ENCODE results near the gene LDLRAD3. TPM values are rescaled to one million over a fixed set of nuclear protein-coding genes. Genes with fewer than 3 reads are reported as not detected.

The LDLRAD3 gene
- polyA plus RNA-seq, 10 donors, result 20.7 to 27.0 (median 23.5) TPM

DNA sequence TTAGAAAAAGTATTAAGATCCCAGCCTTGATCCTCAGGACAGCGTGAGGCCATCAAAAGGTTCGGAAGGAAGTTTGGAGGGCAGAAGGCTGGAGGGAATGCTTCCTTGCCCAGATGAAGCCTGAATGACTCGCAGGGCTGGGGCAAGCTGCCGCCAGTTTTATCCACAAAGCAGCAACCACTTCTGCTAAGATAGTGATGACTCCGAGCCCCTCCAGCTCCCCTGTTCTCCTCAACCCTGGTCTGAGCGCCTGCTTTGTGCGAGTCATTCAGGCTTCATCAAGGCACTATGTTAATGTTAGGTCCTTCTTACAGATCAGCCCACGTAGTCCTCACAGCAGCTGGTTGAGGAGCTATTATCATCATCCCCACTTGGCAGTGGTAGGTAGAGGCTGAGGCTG, 186.5 kb downstream of the LDLRAD3 start:
- DNase-seq, result no peak

DNA sequence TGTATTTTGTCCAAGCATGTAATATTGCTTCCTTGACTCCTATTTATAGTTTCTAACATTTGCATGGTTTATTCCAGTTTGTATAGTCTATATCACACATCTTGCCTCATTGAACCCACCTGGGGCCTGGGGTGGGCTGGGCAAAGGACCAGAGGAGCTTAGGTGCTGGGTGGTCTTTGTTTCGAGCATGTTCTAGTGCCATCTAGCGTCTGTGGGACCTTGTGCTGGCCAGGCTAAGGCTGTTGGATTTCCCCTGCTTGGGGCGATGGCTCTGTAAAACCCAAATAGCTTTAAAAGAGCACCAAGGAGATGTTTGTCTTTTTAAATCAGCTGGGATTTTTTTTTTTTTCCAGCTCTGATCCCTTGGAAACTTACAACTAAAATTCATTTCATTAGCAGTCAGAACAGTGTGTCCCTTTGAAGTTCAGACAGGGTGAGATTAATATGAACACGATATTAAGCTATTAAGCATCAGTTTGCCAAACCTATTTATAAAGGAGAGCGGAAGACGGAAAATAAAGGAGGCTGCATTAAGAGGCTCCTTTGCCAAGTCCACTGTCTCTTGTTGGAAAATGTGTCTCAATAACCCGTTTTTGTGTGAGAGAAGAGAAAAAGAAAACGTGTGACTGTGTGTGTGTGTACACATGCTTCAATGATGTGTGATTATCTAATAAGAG, 188.0 kb downstream of the LDLRAD3 start:
- peak in 2 of 3 donors; percentile 75 to 83 for DNase-seq

DNA sequence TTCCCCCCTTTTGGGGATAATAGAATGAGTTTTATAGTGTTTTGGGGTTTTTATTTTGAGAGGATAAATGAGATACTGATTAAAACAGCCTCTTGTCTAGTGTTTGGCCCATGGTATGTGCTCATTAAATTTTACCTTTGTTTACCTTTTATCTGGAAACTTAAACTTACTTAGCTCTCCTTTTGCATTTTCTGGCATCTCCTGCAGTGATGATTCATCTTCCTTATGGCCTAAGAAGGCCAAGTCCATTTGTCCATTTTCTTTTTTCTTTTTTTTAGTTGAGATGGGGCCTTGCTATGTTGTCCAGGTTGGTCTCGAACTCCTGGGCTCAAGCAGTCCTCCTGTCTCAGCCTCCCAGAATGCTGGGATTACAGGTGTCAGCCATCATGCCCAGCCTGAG, 189.1 kb downstream of the LDLRAD3 start:
- no peak for DNase-seq

DNA sequence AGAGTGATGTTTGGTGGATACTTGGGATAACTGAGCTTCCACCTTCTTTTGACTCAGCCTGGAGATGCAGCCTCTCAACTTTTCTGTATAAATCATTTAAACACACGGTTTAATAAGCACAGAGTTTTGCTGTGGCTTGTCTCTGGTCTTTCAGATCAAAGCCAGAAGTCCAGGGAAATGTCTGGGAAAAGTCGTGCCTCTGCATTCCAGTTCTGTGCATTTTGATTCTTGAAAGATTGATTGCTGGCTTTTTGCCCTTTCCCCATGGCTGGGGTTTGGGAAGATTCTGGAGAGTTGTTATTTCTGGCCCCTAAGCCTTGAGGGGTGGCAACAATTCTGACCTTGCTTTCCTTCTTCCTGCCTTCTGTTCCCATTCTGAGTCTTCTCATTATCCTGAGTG, 191.2 kb downstream of the LDLRAD3 start:
- DNase-seq, result no peak

DNA sequence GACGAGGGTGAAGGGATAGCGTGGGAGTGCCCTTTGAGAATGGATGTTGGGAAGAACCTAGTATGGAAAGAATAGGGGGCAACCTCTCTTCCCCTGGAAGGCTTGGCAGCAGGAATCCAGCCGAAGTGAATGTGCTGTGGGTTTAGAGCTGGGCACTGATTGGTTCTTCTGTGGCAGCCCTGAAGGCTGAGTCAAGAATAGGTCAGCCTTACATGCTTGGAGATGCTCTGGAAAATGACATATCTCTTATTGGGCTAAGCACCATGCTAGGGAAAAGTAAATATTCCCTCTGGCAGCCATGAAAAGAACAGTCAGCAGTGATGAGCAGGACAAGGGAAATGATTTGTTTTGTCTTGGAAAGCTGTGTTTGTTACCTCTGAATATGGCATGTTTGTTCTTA, 195.9 kb downstream of the LDLRAD3 start:
- DNase-seq, result no peak

DNA sequence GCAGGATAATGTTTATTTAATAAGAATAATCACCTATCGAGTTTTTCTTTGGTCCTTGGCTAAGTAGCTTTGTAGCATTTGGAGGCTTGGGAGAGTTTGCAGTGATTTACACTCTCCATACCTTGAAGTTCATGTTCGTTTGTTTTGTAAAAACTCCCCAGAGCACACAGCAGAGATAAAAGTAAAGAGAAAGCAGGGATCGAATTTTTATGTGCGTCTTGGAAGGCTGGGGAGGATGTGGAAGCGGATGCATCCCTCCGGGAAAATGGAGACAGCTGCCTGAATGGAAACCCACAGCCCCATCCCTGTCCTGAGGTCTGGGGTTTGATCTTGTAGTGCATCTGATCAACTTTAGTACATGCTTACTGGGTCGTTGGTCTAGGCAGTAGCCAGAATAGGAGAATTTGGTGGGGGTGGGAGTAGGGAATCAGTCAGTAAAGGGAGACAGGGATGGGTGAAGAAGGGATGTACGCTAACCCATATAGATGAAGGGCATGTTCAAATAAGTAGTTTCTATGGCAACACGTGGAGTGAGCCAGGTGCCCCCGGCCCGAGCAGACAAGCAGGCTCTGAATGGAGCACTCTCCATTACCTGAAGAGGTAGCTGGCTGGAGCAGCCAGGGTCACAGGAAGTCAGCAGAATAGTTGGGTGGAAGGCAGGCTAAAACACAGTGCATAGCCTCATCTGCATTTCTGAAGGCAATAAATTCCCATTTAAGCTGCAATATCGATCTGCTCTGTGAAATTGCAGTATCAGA, 197.5 kb downstream of the LDLRAD3 start:
- peak in 1 of 3 donors; percentile 46 for DNase-seq

DNA sequence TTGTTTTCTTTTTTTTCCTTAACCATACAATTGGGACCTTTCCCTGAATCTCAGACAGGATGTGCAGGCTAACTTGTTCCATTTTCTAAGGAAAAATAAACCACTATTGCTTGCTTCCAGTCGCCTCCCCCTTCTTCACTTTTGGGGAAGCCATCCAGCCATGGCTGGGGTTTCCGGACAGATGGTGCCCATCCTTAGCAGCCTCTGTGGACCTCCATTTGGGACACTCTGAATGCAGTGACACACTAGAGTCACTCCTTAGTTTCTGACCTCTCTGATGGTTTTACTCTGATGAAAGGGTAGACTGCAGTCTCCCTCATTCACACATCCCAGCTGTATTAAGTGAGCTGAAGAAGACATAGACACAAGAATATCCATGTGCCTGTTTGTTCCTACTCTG, 198.1 kb downstream of the LDLRAD3 start:
- no peak for DNase-seq

DNA sequence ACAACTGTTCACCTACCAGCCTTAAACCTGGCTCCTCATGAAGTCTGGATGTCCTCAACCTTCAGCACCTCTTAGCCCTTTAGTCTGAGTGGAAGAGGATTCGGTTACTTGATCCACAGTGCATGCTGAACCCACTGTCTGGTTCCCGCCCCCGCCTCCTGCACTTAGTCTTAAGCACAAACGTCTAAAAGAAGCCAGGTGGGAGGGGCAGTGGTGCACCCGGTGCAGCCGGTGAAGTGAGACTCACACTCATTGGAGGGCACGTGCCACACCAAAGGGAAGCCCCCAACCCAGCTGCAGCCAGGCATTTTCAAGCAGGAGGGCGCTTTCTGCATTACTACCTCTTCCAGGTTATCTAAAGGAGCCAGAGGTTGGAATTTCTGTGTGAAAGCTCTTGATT, 198.6 kb downstream of the LDLRAD3 start:
- DNase-seq, result no peak

DNA sequence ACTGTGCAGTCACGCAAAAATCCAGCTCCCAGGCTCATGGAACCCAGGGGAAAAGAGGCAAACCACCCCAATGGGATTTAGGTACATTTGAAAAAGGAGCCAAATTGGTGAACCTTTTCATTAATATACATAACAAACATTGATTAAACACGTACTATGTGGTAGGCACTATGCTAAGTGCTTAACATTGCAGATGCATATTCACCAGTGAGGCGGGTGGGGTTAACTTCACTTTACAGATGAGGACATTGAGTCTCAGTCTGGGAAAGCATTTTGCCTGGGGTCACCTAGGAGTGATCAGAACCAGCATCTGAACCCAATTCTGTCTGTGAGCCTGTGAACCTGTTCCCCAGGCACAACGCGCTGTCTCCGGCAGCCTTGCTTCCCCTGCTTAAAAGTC, 199.0 kb downstream of the LDLRAD3 start:
- DNase-seq, result no peak

DNA sequence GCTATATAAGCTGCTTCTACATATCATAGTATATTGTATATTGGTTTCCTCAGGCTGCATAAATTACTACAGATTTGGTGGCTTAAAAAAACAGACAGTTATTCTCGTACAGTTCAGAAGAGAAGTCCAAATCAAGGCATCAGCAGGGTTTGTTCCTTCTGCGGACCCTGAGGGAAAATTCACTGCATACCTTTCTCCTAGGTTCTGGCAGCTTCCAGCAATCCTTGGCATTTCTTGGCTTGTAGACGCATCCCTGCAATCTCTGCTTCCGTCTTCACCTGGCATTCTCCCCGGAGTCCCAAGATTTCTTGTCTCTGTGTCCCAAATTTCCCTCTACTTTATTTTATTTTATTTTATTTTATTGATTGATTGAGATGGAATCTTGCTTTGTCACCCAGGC, 202.6 kb downstream of the LDLRAD3 start:
- no peak for DNase-seq

DNA sequence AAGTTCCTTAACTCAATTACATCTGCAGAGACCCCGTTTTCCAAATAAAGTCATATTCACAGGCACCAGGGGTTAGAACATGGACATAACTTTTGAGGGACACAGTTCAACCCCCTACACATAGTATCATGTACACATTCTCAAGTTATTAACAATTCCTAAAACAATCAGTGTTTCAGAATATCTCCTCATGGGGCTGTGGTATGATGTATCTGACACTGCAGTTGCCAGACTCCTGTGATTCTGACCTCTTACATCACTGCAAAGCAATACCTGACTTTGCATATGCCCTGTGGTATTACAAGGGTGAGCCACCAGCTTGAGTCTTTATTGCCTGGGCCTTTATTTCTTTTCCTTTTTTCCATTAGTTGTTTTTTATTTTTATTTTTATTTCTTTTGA, 203.6 kb downstream of the LDLRAD3 start:
- DNase-seq, result no peak

DNA sequence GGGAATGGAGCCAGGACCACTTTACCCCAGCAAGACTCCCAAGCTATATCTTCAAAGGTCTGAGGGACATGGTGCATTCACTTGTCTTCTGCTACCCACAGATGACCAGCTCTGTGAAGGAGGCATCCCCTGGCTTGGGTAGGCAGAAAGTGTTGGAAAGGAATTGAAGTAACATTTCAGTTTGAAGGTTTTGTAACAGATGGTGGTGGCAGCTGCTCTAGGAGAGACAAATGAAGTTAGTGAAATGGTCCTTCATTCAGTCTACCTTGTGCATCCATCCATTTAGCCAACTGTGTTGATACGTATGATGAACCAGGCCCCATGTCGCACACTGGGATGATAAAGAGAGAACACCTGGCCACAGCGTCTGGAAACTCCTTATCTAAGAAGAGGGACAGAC, 204.8 kb downstream of the LDLRAD3 start:
- DNase-seq, result no peak

DNA sequence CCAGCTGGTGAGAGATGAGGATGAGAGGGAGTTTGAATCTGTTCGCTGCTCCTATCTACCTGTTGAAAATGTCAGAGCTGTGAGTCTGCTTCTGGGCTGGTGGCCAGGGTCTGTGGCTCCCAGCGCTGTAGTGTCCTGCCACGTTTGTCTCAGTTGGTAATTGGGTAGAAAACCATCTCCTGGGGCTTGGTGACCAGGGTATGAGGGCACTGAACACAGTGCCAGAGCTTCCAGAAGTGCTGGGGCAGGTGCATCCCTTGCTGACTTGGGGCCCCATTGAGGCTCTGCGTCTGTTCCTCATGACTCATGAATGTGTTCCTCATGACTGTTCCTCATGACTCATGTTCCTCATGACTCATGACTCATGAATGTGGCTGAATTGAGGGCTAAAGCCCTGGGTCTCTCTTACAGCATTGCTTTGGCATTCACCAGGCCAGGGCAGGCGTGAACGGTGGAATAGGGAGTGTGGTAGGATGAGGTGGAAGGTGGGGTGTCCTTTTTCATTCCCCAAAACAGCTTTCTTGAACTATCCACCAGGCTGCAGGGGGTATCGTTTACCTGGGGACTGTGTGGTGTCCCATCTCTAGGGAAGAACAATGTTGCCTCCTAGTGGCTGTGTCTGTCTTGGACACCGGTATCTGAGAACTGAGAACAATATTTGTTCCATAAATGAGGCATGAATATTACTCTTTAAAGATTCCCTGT, 205.8 kb downstream of the LDLRAD3 start:
- peak in 2 of 3 donors; percentile 63 to 97 for DNase-seq

DNA sequence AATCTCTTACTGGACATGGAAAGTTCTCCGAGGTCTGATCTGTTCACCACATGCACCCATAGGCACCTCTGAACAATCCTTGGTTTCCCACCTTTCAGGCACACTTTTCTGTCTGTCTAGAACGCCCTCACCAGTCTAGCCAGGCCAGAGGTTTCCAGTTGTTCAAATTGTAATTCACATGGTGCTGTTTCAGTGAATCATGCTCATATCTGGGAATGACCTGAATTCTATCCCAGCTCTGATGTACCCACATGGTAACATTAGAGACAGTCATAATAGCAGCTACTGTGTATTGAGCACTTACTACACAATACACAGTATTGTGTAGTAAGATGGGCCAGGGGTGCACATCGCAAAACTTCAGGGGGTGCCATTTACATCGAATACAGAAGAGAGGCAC, 207.1 kb downstream of the LDLRAD3 start:
- no peak for DNase-seq

DNA sequence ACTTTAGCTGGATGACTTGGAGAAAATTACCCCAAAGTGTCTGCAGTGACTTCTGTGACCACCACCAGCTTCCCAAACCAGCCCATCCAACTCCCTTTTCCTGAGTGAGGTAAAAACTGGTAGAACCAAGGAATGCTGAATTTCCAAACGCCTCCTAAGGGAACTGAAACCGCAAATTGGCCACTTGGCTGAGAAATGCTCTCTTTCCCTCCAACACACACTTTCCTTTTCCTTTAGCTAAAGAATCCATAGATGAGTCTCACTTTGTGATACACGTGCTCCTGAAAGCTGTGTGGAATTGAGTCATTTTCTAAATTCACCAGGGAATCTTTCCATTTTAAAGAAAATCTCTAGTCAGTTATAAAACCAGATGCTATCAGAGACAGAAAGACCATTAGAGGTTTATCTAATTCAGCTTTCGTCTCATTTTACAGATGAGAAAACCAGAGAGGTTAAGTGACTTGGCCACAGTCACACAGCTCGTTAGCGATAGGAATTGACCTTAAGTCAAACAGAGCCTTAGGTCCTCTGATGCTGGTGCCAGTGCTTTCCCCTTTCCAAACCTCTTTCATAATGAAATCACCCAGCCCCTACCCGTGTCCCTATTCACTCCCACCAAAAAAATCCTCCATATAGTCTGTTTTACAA, 208.2 kb downstream of the LDLRAD3 start:
- no peak for DNase-seq

DNA sequence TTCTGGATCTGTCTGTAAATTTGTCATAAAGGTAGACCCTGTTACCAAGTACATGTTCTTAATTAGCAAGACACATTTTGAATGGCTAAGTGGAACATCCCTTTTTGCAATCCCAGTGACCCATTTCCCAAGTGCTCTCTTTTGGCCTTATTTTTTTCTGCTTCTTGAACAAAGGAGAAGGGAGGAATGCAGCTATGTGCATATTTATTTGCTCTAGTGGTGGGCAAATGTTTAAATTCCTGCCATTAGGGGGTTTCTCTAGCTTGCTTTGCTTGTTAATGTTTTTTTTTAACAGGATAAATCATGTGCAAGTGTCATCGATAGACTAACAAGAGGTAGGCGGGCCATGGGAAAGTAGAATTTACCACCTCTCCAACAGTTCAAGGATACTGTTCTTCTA, 209.7 kb downstream of the LDLRAD3 start:
- no peak for DNase-seq

DNA sequence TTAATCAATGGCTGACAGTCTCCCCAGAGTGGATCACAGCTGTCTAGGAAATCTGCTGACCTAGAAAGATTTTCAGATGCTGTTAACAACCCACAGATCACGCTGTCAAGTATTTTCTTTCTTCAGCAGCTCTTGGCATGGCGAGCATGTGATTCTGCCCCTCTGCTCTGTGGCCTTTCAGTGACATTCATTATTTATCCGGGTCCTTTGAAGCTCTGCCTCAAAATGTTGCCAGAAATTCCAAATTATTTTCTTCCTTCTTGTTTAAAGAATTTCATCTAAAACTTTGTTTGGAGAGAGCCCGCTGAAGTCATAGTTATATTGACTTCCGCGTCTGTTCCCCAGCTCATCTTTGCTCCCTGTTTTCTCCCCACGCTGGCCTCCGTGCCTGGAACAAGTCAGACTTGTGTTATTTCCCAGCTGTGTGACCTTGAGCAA, 211.3 kb downstream of the LDLRAD3 start:
- peak in 1 of 3 donors; percentile 69 for DNase-seq

DNA sequence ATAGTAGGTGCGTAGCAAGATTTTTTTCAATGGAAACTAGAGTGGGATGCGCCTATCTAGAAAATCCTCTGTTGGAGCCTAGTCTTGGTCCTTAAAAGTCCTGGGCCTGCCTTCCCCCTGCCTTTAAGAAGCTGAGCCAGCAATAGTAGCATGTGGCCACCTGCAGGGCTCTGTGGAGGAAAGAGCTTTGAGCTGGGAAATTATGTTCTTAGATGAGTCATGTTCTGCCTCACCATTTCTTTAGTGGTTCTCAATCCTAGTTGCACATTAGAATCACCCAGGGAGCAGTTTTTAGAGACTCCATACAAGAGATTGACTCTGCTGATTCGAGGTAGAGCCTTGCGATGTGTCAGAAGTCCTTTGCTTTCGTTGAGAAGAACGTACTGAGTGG, 211.9 kb downstream of the LDLRAD3 start:
- DNase-seq, result peak in 1 of 3 donors; percentile 35

DNA sequence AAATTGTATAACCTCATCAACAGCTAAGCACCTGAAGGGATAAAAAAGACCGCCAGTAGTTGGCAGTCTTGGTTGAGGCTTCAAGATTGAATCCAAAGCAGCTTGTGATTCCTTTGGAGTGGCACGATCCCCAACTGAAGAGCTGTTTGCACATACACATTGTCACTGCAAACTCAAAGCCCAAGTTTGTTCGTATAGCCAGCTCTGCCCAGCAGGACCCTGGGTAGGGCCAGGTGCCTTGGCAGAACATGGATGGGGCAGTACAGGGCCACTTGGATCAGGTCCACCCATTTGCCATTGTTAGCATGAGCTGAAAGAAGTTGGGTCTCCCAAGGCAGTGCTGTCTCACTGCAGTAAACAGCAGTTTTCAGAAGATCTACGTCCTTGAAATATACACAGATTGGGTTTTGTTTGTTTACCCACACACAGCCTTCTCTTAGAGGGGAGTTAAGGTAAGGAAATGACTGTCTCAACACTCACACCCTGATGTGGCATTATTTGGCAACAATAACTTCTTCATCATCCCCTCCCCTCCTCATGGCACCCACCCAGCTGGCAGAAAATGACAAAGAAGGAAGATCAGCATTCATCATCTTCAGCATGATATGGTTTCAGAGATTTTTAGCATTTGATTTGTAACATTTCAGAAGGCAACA, 212.4 kb downstream of the LDLRAD3 start:
- no peak for DNase-seq

DNA sequence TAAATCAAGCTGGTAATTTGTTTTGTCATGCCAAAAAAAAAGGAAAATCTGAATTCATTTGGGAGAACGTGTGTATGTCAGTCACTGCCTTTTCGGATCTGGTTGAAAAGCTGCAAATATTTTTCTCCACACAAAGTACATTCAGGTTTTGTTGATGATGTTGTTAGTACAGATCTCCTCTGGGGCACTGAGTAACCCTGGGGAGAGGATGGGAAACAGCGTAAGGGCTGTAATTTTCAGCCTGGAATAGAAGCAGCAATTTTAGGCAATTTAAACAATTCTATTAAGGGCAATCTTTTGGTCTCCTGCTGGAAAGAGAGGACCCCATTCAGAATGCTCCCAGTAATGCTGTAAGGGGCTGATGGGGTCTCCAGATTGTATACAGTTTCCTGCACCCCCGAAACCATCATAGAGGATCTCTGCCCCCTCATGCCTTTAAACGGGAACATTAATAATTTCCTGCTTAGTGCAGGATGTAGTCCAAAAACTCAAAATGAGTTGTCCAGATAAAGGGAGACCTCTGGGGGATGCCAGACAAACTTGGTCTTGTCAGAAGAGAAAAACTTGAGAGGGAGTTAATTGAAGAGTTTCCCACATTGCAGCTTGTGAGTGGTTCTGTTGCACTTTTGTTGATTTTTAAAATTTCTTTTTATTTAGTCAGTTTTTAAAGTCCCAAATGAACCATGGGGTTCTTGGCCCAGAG, 213.1 kb downstream of the LDLRAD3 start:
- DNase-seq, result no peak

DNA sequence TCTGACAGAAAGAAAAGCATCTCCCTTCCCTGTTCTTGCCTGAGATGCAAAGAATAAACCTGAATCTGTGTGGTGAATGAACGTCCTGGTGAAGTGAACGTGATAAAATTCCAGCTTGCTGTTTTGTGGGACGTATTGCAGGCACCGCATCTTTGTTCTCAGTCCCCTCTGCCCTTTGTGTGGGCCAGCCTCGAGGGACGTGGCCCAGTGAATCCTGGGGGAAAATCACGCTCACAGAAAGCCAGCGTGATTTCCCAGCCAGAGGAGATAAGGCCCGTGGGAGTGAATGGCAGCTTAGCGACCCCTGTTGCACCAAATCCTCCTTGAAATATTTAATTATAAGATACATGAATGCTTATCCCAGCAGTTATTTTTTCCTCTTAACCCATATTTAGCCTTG, 216.2 kb downstream of the LDLRAD3 start:
- no peak for DNase-seq

Data from muscle of back (tissue), 11 donors.